ENCODE results near the gene COQ8A. TPM values are rescaled to one million over a fixed set of nuclear protein-coding genes. Genes with fewer than 3 reads are reported as not detected.

COQ8A gene
- total RNA-seq, 3 donors from 2014 or later: 51.8 to 307 (median 60.6) TPM

DNA sequence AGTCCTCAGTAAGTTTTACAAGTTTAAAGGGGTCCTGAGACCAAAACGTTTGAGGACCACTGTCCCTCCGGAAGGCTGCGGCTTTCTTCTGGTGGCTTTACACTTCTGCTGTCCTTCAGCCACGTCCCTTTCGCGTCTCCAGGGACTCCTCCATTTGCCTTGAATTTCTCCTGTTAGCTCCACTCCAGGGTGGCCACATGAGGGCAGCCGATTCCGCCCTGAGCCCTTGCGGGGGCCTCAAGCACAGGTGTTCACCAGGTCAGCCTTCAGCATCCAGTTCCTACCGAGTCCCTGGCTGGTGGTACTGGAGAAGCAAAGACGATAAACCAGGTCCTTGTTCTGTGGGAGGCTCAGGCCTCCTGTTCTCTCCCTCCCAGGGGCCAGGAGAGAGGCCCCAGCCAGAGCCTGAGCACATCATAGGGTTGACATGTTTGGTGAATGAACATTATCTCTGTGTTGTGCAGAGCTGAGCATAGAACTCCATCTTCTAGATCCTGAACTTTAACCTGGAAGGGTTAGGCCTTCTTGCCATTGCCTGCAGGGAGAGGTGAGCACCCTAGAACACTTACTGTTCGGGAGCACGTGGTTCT is 27.4 kb upstream of the COQ8A start:
- intact Hi-C loops (cut with DNase I; ENCODE audit: low total_unique reads): no loop called here
- Histone ChIP-seq H3K4me3 (no peak overlapping the region), H3K27ac (no peak overlapping the region), H3K4me1 (no peaks in the 10 kb centered on the region), H3K9me3 (no peaks in the 10 kb centered on the region), H3K27me3 (no peaks in the 10 kb centered on the region), H3K36me3 (no peaks in the 10 kb centered on the region)
- no peak for DNase-seq (ENCODE audit: low spot score in 2 of 2)
- no peak for TF ChIP-seq POLR2A (IDR thresholded peaks at IDR 0.05)
- TF ChIP-seq, protein P1, sequence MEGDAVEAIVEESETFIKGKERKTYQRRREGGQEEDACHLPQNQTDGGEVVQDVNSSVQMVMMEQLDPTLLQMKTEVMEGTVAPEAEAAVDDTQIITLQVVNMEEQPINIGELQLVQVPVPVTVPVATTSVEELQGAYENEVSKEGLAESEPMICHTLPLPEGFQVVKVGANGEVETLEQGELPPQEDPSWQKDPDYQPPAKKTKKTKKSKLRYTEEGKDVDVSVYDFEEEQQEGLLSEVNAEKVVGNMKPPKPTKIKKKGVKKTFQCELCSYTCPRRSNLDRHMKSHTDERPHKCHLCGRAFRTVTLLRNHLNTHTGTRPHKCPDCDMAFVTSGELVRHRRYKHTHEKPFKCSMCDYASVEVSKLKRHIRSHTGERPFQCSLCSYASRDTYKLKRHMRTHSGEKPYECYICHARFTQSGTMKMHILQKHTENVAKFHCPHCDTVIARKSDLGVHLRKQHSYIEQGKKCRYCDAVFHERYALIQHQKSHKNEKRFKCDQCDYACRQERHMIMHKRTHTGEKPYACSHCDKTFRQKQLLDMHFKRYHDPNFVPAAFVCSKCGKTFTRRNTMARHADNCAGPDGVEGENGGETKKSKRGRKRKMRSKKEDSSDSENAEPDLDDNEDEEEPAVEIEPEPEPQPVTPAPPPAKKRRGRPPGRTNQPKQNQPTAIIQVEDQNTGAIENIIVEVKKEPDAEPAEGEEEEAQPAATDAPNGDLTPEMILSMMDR (IDR thresholded peaks at IDR 0.05): peak in 2 of 3 donors; percentile 40 to 47

DNA sequence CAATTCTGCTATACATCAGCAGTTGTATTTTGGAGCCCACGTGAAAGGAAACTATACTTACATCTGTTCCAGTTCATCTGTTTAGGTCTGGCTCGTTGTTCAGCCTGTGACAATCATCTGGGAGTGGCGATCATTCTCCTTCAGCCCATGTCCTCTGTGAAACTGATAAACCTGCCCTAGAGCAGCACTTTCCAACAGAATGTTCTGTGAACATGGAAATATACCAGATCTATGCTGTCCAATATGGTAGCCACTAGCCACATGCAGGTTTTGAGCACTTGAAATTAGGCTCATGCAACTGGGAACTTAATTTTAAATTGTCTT is 24.5 kb upstream of the COQ8A start:
- intact Hi-C loops (cut with DNase I; ENCODE audit: low total_unique reads): no loop called here
- Histone ChIP-seq H3K36me3 (no peaks in the 10 kb centered on the region), H3K27me3 (no peaks in the 10 kb centered on the region), H3K4me3 (no peak overlapping the region), H3K4me1 (no peaks in the 10 kb centered on the region), H3K9me3 (no peaks in the 10 kb centered on the region), H3K27ac (no peak overlapping the region)
- no peak for DNase-seq (ENCODE audit: low spot score in 2 of 2)
- no peak for TF ChIP-seq POLR2A (IDR thresholded peaks at IDR 0.05)
- TF ChIP-seq, protein P1 (IDR thresholded peaks at IDR 0.05): no peak
- TF ChIP-seq POLR2AphosphoS5 (IDR thresholded peaks at IDR 0.05): no peak

DNA sequence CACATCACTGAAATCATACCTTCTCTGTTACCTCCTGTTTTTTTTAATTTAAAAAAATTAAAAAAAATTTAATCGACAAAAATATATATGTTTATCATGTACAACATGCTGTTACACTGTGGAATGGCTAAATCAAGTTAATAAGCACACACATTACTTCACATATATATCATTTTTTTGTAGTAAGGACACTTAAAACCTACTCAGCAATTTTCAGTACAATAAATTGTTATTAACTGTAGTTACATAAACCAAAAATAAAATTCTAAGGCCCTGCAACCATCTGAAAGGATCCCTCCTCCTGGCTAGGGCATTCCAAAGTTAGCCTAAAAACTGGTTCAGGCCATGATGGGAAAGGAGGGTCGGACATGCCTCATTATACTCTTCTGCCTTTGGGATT is 23.6 kb upstream of the COQ8A start:
- intact Hi-C loops (cut with DNase I; ENCODE audit: low total_unique reads): no loop called here
- TF ChIP-seq, protein P1 (IDR thresholded peaks at IDR 0.05): no peak

DNA sequence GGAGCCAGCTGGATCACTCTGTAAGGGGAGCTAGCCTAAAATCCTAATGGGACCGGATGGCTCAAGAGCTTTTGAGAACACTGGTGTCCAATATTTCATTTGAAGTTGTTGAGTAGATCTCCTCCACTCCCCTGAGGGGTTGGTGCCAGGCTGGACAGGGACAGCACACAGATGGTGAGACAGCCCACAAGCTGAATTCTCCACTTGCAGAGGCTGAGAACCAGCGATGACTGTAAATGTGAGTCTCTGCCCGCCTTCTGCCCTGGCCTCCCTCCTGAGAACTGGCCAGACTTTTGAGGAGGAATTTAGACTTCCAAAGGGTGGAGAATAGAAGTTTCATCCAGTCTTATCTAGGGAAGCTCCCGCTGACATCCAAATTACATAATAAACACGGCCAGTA is 20.5 kb upstream of the COQ8A start:
- intact Hi-C loops (cut with DNase I; ENCODE audit: low total_unique reads): no loop called here
- Histone ChIP-seq H3K4me3 (no peak overlapping the region), H3K27ac (no peak overlapping the region), H3K4me1 (no peaks in the 10 kb centered on the region), H3K27me3 (no peaks in the 10 kb centered on the region), H3K9me3 (no peaks in the 10 kb centered on the region), H3K36me3 (no peaks in the 10 kb centered on the region)
- no peak for TF ChIP-seq POLR2AphosphoS5 (IDR thresholded peaks at IDR 0.05)
- TF ChIP-seq, protein P1 (IDR thresholded peaks at IDR 0.05): no peak
- TF ChIP-seq POLR2A (IDR thresholded peaks at IDR 0.05): no peak
- no peak for DNase-seq (ENCODE audit: low spot score in 2 of 2)

More for the DNA sequence above, 23.6 kb upstream of the COQ8A start:
- Histone ChIP-seq H3K4me3 (no peak overlapping the region), H3K27me3 (no peaks in the 10 kb centered on the region), H3K27ac (no peak overlapping the region), H3K36me3 (no peaks in the 10 kb centered on the region), H3K9me3 (no peaks in the 10 kb centered on the region), H3K4me1 (no peaks in the 10 kb centered on the region)
- DNase-seq (ENCODE audit: low spot score in 2 of 2): no peak

DNA sequence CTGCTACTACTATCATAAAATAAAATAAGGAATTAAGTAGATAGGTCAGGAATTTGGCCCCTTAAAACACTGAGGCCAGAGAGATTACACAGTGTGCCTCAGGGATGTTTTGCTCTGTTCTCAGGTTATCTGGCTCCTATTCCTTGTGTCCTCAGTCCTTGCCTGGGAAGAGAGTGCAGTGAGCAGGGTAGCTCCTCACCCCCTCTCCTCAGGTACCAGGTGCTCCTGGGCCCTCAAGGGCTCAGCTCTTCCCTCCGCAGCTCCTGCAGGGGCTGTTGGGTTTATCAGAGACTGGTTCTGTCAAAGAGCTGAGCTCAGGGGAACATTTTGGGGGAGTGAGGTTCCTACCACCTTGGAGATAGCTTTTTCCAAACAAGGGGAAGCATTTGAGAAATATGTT is 20.1 kb upstream of the COQ8A start:
- intact Hi-C loops (cut with DNase I; ENCODE audit: low total_unique reads): no loop called here
- TF ChIP-seq, protein P1 (IDR thresholded peaks at IDR 0.05): no peak
- no peak for TF ChIP-seq POLR2AphosphoS5 (IDR thresholded peaks at IDR 0.05)

More for the DNA sequence above, 20.1 kb upstream of the COQ8A start:
- H3K27ac ChIP-seq: no peak overlapping the region
- no peaks in the 10 kb centered on the region for H3K4me1 ChIP-seq
- no peaks in the 10 kb centered on the region for H3K9me3 ChIP-seq
- no peaks in the 10 kb centered on the region for H3K27me3 ChIP-seq
- H3K4me3 ChIP-seq: no peak overlapping the region
- H3K36me3 ChIP-seq: no peaks in the 10 kb centered on the region
- no peak for DNase-seq (ENCODE audit: low spot score in 2 of 2)
